ENCODE measurements around the gene FAM193A.

DNA sequence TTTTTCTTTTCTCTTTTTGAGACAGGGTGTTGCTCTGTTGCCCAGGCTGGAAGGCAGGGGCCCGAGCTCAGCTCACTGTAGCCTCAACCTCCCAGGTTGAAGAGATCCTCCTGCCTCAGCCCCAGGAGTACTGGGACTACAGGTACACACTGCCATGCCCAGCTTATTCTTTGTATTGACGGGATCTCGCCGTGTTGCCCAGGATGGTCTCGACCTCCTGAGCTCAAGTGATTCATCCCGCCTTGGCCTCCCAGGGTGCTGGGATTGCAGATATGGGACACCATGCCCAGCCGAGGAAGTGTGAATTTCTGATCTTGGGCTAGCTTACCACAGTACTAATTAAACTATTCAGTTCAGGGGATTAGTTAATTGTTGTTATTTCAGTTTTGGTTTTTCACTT is 28.6 kb upstream of the FAM193A start:
- TF ChIP-seq POLR2A (IDR thresholded peaks at IDR 0.05; ENCODE audit: low read length) (no peak), GATA1 (IDR thresholded peaks at IDR 0.05; ENCODE audit: low read depth, low read length) (no peak)

All from erythroblast (primary cell).